Left ventricle myocardium inferior (tissue), 1 donor: ENCODE results near the gene EPHB1. TPM values are rescaled to one million over a fixed set of nuclear protein-coding genes. Genes with fewer than 3 reads are reported as not detected.

Experiments used
- DNase-seq: peaks from one replicate; pipeline ENCODE4 v3.0.0-alpha.2; 2020
- H3K27ac ChIP-seq: fragments of 200-600 bp; replicated peaks from 2 replicates; pipeline ENCODE4 v1.8.0; 2021
- H3K27me3 ChIP-seq: fragments of 200-600 bp; 2 replicates; pipeline ENCODE4 v1.8.0; 2021; ENCODE audit warnings: low read depth
- H3K36me3 ChIP-seq: fragments of 200-600 bp; 2 replicates; pipeline ENCODE4 v1.8.0; 2021
- H3K4me1 ChIP-seq: fragments of 200-600 bp; 2 replicates; pipeline ENCODE4 v1.8.0; 2021
- H3K4me3 ChIP-seq: fragments of 200-600 bp; 2 replicates; pipeline ENCODE4 v1.8.0; 2021; ENCODE audit warnings: mild to moderate bottlenecking, moderate library complexity
- H3K9me3 ChIP-seq: fragments of 200-600 bp; replicated peaks from 2 replicates; pipeline ENCODE4 v1.8.0; 2021
- CTCF ChIP-seq: fragments of 200-600 bp; IDR thresholded peaks from 2 replicates; pipeline ENCODE4 v1.8.0; 2021; ENCODE audit warnings: antibody characterized with exemption, mild to moderate bottlenecking, borderline replicate concordance
- intact Hi-C: fragments of 100-400 bp; cut with micrococcal nuclease; formaldehyde crosslinking; loops from one replicate; pipeline ENCODE4 v1.11.0; 2022
- total RNA-seq: library from RNA; stranded (reverse); fragmentation: NEBNext Ultra II Directional; extraction: Animal tissue kit (Norgen Biotek cat#: 25700); gene quantifications from one replicate; pipeline ENCODE4 v1.2.1, GENCODE V29; 2021
- donor health status: DM: no; HTN: yes; CAD: no; lungs with severe emphysema.

Gene EPHB1
- total RNA-seq, 1 donor from 2014 or later: 1.3 TPM

GRCh38 chr3:135148398-135149020 lies 353.4 kb downstream of the EPHB1 start:
- intact Hi-C loops: no loop called here
- DNase-seq: peak; percentile 51
- Histone ChIP-seq H3K27ac (peak overlapping the region; percentile 60), H3K36me3 (no peaks in the 10 kb centered on the region), H3K4me3 (no peak overlapping the region), H3K9me3 (no peaks in the 10 kb centered on the region), H3K27me3 (no peaks in the 10 kb centered on the region), H3K4me1 (no peaks in the 10 kb centered on the region)
- TF ChIP-seq CTCF: no peak

- intact Hi-C loops: no loop called here
- no peaks in the 10 kb centered on the region for H3K9me3 ChIP-seq
- TF ChIP-seq CTCF: no peak
- H3K27ac ChIP-seq: no peak overlapping the region
- H3K27me3 ChIP-seq: no peaks in the 10 kb centered on the region
- no peak for DNase-seq
- H3K36me3 ChIP-seq: no peaks in the 10 kb centered on the region
- no peak overlapping the region for H3K4me3 ChIP-seq
- H3K4me1 ChIP-seq: no peaks in the 10 kb centered on the region
Measured at GRCh38 chr3:135149707-135150681, 354.9 kb downstream of the EPHB1 start.

- Histone ChIP-seq H3K27me3 (no peaks in the 10 kb centered on the region), H3K36me3 (no peaks in the 10 kb centered on the region)
- intact Hi-C loops: no loop called here
Measured at GRCh38 chr3:135154186-135154585, 359.1 kb downstream of the EPHB1 start.

GRCh38 chr3:135155228-135155627 lies 360.2 kb downstream of the EPHB1 start:
- Histone ChIP-seq H3K4me1 (no peaks in the 10 kb centered on the region), H3K9me3 (no peaks in the 10 kb centered on the region), H3K27me3 (no peaks in the 10 kb centered on the region), H3K4me3 (no peak overlapping the region), H3K36me3 (no peaks in the 10 kb centered on the region), H3K27ac (no peak overlapping the region)
- intact Hi-C loops: no loop called here
- DNase-seq: no peak
- TF ChIP-seq CTCF: no peak

More at GRCh38 chr3:135154186-135154585, 359.1 kb downstream of the EPHB1 start:
- DNase-seq: no peak
- H3K4me3 ChIP-seq: no peak overlapping the region
- H3K27ac ChIP-seq: no peak overlapping the region
- no peaks in the 10 kb centered on the region for H3K4me1 ChIP-seq
- TF ChIP-seq CTCF: no peak
- no peaks in the 10 kb centered on the region for H3K9me3 ChIP-seq

GRCh38 chr3:135155791-135156190 lies 360.7 kb downstream of the EPHB1 start:
- intact Hi-C loops: no loop called here
- Histone ChIP-seq H3K9me3 (no peaks in the 10 kb centered on the region), H3K36me3 (no peaks in the 10 kb centered on the region), H3K27me3 (no peaks in the 10 kb centered on the region), H3K27ac (no peak overlapping the region), H3K4me3 (no peak overlapping the region), H3K4me1 (no peaks in the 10 kb centered on the region)
- no peak for TF ChIP-seq CTCF
- no peak for DNase-seq
